ENCODE measurements around the gene FBL. TPM values are rescaled to one million over a fixed set of nuclear protein-coding genes. Genes with fewer than 3 reads are reported as not detected.

FBL gene
- total and polyA plus RNA-seq, 2 of the 4 experiments (the other 2 are of a cell fraction): 259 to 446 TPM

- Histone ChIP-seq H3K9me1 (ENCODE audit: insufficient read depth, low read length) (no peaks in the 10 kb centered on the region), H2BK20ac (ENCODE audit: low read depth, low read length) (no peak overlapping the region), H3K56ac (ENCODE audit: extremely low read depth, insufficient read depth, low read length) (no peak overlapping the region), H3K4me1 (ENCODE audit: control insufficient read depth, insufficient read depth, low read length) (no peaks in the 10 kb centered on the region), H3K4me2 (ENCODE audit: low read depth, low read length) (no peak overlapping the region), H3K9ac (ENCODE audit: low read depth, low read length) (no peak overlapping the region), H4K8ac (ENCODE audit: low read depth in 2 of 2, low read length in 2 of 2) (no peak overlapping the region), H3K9me3 (ENCODE audit: control insufficient read depth, insufficient read depth, low read length) (no peaks in the 10 kb centered on the region), H4K20me1 (ENCODE audit: insufficient read depth, low read length) (no peaks in the 10 kb centered on the region), H4K91ac (ENCODE audit: insufficient read depth, low read depth, low read length) (no peak overlapping the region), H4K5ac (ENCODE audit: low read depth, low read length) (no peak overlapping the region), H2AK5ac (ENCODE audit: low read depth, low read length) (no peak overlapping the region), H3K18ac (ENCODE audit: low read depth, low read length) (no peak overlapping the region), H3K4me3 (ENCODE audit: insufficient read depth, low read depth, low read length) (no peak overlapping the region), H3K23ac (ENCODE audit: low read depth, low read length) (no peak overlapping the region), H2BK15ac (ENCODE audit: low read depth, low read length) (no peak overlapping the region), H3K79me1 (ENCODE audit: low read depth in 1 of 2, low read length in 2 of 2) (no peaks in the 10 kb centered on the region), H3K27me3 (ENCODE audit: control insufficient read depth, insufficient read depth, low read length) (no peaks in the 10 kb centered on the region), H3K36me3 (ENCODE audit: control insufficient read depth, insufficient read depth, low read length) (no peaks in the 10 kb centered on the region), H2AK9ac (replicated peaks; ENCODE audit: low read depth, low read length, poor library complexity) (no peak overlapping the region), H2AFZ (replicated peaks; ENCODE audit: low read length, poor library complexity) (peak overlapping the region; percentile 58), H3K4ac (ENCODE audit: low read depth, low read length) (no peak overlapping the region), H3K27ac (ENCODE audit: insufficient read depth, low read length) (no peak overlapping the region), H2BK5ac (ENCODE audit: low read depth, low read length, poor library complexity, severe bottlenecking) (no peak overlapping the region), H2BK120ac (ENCODE audit: low read depth, low read length) (no peak overlapping the region), H3K14ac (replicated peaks; ENCODE audit: low read depth, low read length) (no peak overlapping the region)
- no TSS peak for BruUV-seq (replicated peaks)
- 15% methylated on average over 9 of the region's 16 CpGs; no CpG with 5 or more reads in 1 of the 2 experiments for WGBS, 2 experiments (ENCODE audit: extremely low coverage in 2 of 2, insufficient read length in 1 of 2)
- ChIA-PET POLR2A (ENCODE audit: unreplicated experiment) (no interaction called here), CTCF (no interaction called here)
- no peak for DNase-seq
- intact Hi-C loops (cut with micrococcal nuclease) (no loop called here), in situ Hi-C loops (cut with MboI; ENCODE audit: low sequenced_read_pairs) (no loop called here), dilution Hi-C loops (cut with HindIII; ENCODE audit: low sequenced_read_pairs, unreplicated experiment) (no loop called here)
- TF ChIP-seq RFX5 (IDR thresholded peaks at IDR 0.05; ENCODE audit: low read depth, low read length) (no peak), SMC3 (IDR thresholded peaks at IDR 0.05; ENCODE audit: low read depth, low read length) (no peak), CHD1 (IDR thresholded peaks at IDR 0.05; ENCODE audit: low read depth, low read length) (no peak), MXI1 (IDR thresholded peaks at IDR 0.05; ENCODE audit: borderline replicate concordance, low read depth, low read length) (no peak), MAZ (IDR thresholded peaks at IDR 0.05; ENCODE audit: borderline replicate concordance, low read depth, low read length) (no peak), MAFK (IDR thresholded peaks at IDR 0.05; ENCODE audit: low read depth, low read length) (no peak), RCOR1 (IDR thresholded peaks at IDR 0.05; ENCODE audit: insufficient replicate concordance, low read length) (no peak), ELK1 (IDR thresholded peaks at IDR 0.05; ENCODE audit: borderline replicate concordance, low read depth, low read length) (no peak), NFE2L2 (IDR thresholded peaks at IDR 0.05; ENCODE audit: low read depth, low read length) (no peak), RAD21 (IDR thresholded peaks at IDR 0.05; ENCODE audit: low read length) (no peak), POLR2A (IDR thresholded peaks at IDR 0.05; ENCODE audit: low read depth, low read length) (no peak)
- no peak for ATAC-seq (ENCODE audit: low read depth)
Observed at GRCh38 chr19:39870171-39870971, 24.2 kb upstream of the FBL start.
